HepG2 (cell line): ENCODE measurements around the gene PSMD2. TPM values are rescaled to one million over a fixed set of nuclear protein-coding genes. Genes with fewer than 3 reads are reported as not detected.

ENCODE experiments used
- ATAC-seq: fragments of 200-7000 bp; cut with Tn5 transposase; 3 replicates; pipeline ENCODE4 v1.9.1; 2020; ENCODE audit warnings: mild to moderate bottlenecking, moderate library complexity
- BruUV-seq: library from RNA; stranded (reverse); fragments of 400-500 nt; replicated peaks from 2 replicates; lab custom pipeline; 2021; lab: Mats Ljungman, UMichigan
- CTCF ChIA-PET: fragments of 300-600 bp; formaldehyde crosslinking; extraction: SDS; loops from one replicate; lab custom pipeline; 2021; ENCODE audit warnings: low total read pairs, inconsistent platforms, low intra/inter-chr PET ratio; lab: Yijun Ruan, JAX
- POLR2A ChIA-PET: fragments of 350-600 bp; sonication (Branson Sonifier 250); formaldehyde crosslinking; loops from one replicate; lab custom pipeline; 2020; ENCODE audit warnings: antibody characterized with exemption, inconsistent platforms; lab: Yijun Ruan, JAX
- DNase-seq: peaks from one replicate; pipeline ENCODE4 v3.0.0-alpha.2; 2015; ENCODE audit warnings: low spot score
- FAIRE-seq: peaks from 3 replicates; lab custom pipeline; 2011; peaks lifted over from hg19 to GRCh38; lab: Jason Lieb, UNC
- H2AFZ ChIP-seq: one replicate; pipeline ENCODE4 v1.6.1; 2011; ENCODE audit warnings: low read length, inconsistent platforms
- H3K27ac ChIP-seq: fragments of 300-600 bp; 3 replicates; pipeline ENCODE4 v1.8.0; 2011; ENCODE audit warnings: mixed run types, mild to moderate bottlenecking, mixed read lengths, low read length, inconsistent platforms; ENCODE audit not compliant: insufficient read depth; ENCODE audit errors: extremely low read length
- H3K27me3 ChIP-seq, 2 experiments: fragments of 200-600 bp in 1 of 2; 2 replicates in 1 of 2; 3 replicates in 1 of 2; pipeline versions ENCODE4 v1.6.0 to v1.8.0; 2011; ENCODE audit warnings: low read length in 2 of 2, mild to moderate bottlenecking in 2 of 2, moderate library complexity in 2 of 2, inconsistent platforms in 1 of 2; ENCODE audit not compliant: insufficient read depth in 2 of 2, control insufficient read depth in 1 of 2
- H3K36me3 ChIP-seq, 2 experiments: fragments of 200-600 bp in 1 of 2; replicated peaks in 1 of 2; 2 replicates in 1 of 2; 3 replicates in 1 of 2; pipeline versions ENCODE4 v1.5.1 to v1.8.0; 2011; ENCODE audit warnings: low read length in 2 of 2, inconsistent platforms in 1 of 2; ENCODE audit not compliant: insufficient read depth in 2 of 2, control insufficient read depth in 1 of 2
- H3K4me1 ChIP-seq: 2 replicates; pipeline ENCODE4 v1.5.1; 2012; ENCODE audit warnings: low read length, inconsistent platforms; ENCODE audit not compliant: insufficient read depth
- H3K4me2 ChIP-seq: 2 replicates; pipeline ENCODE4 v1.6.0; 2011; ENCODE audit warnings: low read depth, low read length, inconsistent platforms
- H3K4me3 ChIP-seq, 3 experiments: fragments of 200-600 bp in 1 of 3; sonication (generic), shearing (Covaris generic) in 1 of 3; replicated peaks in 1 of 3; 2 replicates each; pipeline ENCODE4 v1.5.1; 2011 to 2016; ENCODE audit warnings: low read length in 3 of 3, inconsistent platforms in 2 of 3, low read depth in 2 of 3, mild to moderate bottlenecking in 2 of 3, control low read depth in 1 of 3, mixed read lengths in 1 of 3; ENCODE audit not compliant: insufficient read depth in 1 of 3
- H3K79me2 ChIP-seq: one replicate; pipeline ENCODE4 v1.6.1; 2011; ENCODE audit warnings: low read length, inconsistent platforms; ENCODE audit not compliant: insufficient read depth
- H3K9ac ChIP-seq: 2 replicates; pipeline ENCODE4 v1.6.0; 2011; ENCODE audit warnings: mild to moderate bottlenecking, low read depth, low read length, inconsistent platforms; ENCODE audit not compliant: insufficient read depth
- H3K9me3 ChIP-seq: 2 replicates; pipeline ENCODE4 v1.5.1; 2012; ENCODE audit warnings: mild to moderate bottlenecking, low read length
- H4K20me1 ChIP-seq: 2 replicates; pipeline ENCODE4 v1.6.0; 2011; ENCODE audit warnings: inconsistent platforms, mild to moderate bottlenecking, low read length, moderate library complexity; ENCODE audit not compliant: insufficient read depth
- ATRX ChIP-seq: sonication (generic); formaldehyde crosslinking; IDR thresholded peaks from 2 replicates; pipeline ENCODE4 v1.4.0; 2020; ENCODE audit warnings: missing genetic modification reagents, borderline replicate concordance
- CENPT ChIP-seq: sonication (generic); formaldehyde crosslinking; IDR thresholded peaks from 2 replicates; pipeline ENCODE4 v1.8.0; 2022; ENCODE audit warnings: low read depth, mild to moderate bottlenecking, moderate library complexity, missing genetic modification reagents
- HDAC6 ChIP-seq: fragments of 200-600 bp; sonication (generic); IDR thresholded peaks from 2 replicates; pipeline ENCODE4 v1.7.0; 2017; ENCODE audit warnings: mild to moderate bottlenecking, antibody characterized with exemption, low read length, low read depth
- HNRNPL ChIP-seq: fragments of 200-400 bp; formaldehyde crosslinking; IDR thresholded peaks from 2 replicates; pipeline ENCODE4 v1.6.1; 2017; ENCODE audit warnings: mild to moderate bottlenecking, low read depth, low read length
- LCORL ChIP-seq, 2 experiments: fragments of 450-650 bp in 1 of 2; sonication (generic) in 1 of 2; formaldehyde crosslinking in 1 of 2; IDR thresholded peaks; 2 replicates each; pipeline versions ENCODE4 v1.5.0 to v1.6.1; 2017 to 2020; ENCODE audit warnings: antibody characterized with exemption in 1 of 2, missing genetic modification reagents in 1 of 2
- ONECUT2 ChIP-seq: sonication (generic); formaldehyde crosslinking; IDR thresholded peaks from 2 replicates; pipeline ENCODE4 v1.4.0; 2020; ENCODE audit warnings: missing genetic modification reagents
- TBX2 ChIP-seq: sonication (generic); formaldehyde crosslinking; IDR thresholded peaks from 2 replicates; pipeline ENCODE4 v1.5.0; 2020; ENCODE audit warnings: missing genetic modification reagents, mild to moderate bottlenecking, borderline replicate concordance
- TFAP4 ChIP-seq: sonication (generic); IDR thresholded peaks from 2 replicates; pipeline ENCODE4 v1.6.1; 2016; ENCODE audit warnings: low read depth, borderline replicate concordance
- ZBTB38 ChIP-seq: sonication (generic); formaldehyde crosslinking; IDR thresholded peaks from 2 replicates; pipeline ENCODE4 v1.5.1; 2020; ENCODE audit warnings: mild to moderate bottlenecking, missing genetic modification reagents
- ZC3H4 ChIP-seq: sonication (generic); formaldehyde crosslinking; IDR thresholded peaks from 2 replicates; pipeline ENCODE4 v1.4.0; 2020; ENCODE audit warnings: missing genetic modification reagents, borderline replicate concordance
- ZNF224 ChIP-seq: sonication (generic); formaldehyde crosslinking; IDR thresholded peaks from 2 replicates; pipeline ENCODE4 v1.5.0; 2020; ENCODE audit warnings: mild to moderate bottlenecking, missing genetic modification reagents
- ZNF274 ChIP-seq: sonication (generic); formaldehyde crosslinking; IDR thresholded peaks from 2 replicates; pipeline ENCODE4 v1.5.1; 2020; ENCODE audit warnings: mild to moderate bottlenecking, missing genetic modification reagents
- ZNF441 ChIP-seq: sonication (generic); formaldehyde crosslinking; IDR thresholded peaks from 2 replicates; pipeline ENCODE4 v1.7.0; 2021; ENCODE audit warnings: missing genetic modification reagents, borderline replicate concordance
- ZNF746 ChIP-seq: sonication (generic); formaldehyde crosslinking; IDR thresholded peaks from 2 replicates; pipeline ENCODE4 v1.8.0; 2022; ENCODE audit warnings: mild to moderate bottlenecking, missing genetic modification reagents
- ZNF772 ChIP-seq: sonication (generic); formaldehyde crosslinking; IDR thresholded peaks from 2 replicates; pipeline ENCODE4 v1.5.0; 2020; ENCODE audit warnings: mild to moderate bottlenecking, missing genetic modification reagents
- WGBS: methylation state at CpG from one replicate; pipeline ENCODE4 v1.1.6; 2017; ENCODE audit warnings: low lambda C conversion rate; 5-methylcytosine and 5-hydroxymethylcytosine counted together
- in situ Hi-C: cut with HindIII; loops from 2 replicates; pipeline ENCODE4 v1.10.0; 2017; ENCODE audit warnings: low pct_unique_long_range_greater_than_20kb; ENCODE audit not compliant: extremely low pct_ligation_motif_present
- intact Hi-C: fragments of 100-400 bp; cut with micrococcal nuclease; formaldehyde crosslinking; loops from one replicate; pipeline ENCODE4 v1.10.0; 2022; ENCODE audit not compliant: unreplicated experiment
- polyA plus RNA-seq, 8 experiments: library from polyadenylated mRNA; depleted of rRNA in 3 of 8; stranded (reverse) in 7 of 8; unstranded in 1 of 8; fragments of >200 nt; fragmentation: Illumina TruSeq in 4 of 8; extraction: Trizol in 4 of 8; gene quantifications; 2 replicates each; pipeline versions ENCODE4 v1.2.1 to v1.2.3, GENCODE V29; 2011 to 2016; ENCODE audit warnings: low read depth in 4 of 8, missing spikeins in 1 of 8, mixed read lengths in 1 of 8; ENCODE audit not compliant: insufficient read depth in 1 of 8
- total RNA-seq, 5 experiments: library from RNA; depleted of rRNA; stranded (reverse); fragments of >200 nt; fragmentation: Illumina TruSeq; extraction: Trizol; gene quantifications; 2 replicates each; pipeline ENCODE4 v1.2.3, GENCODE V29; 2016; ENCODE audit warnings: low read depth in 1 of 5
- TF ChIP-seq, protein P1 (sequence below): sonication (generic); formaldehyde crosslinking; IDR thresholded peaks from 2 replicates; pipeline ENCODE4 v1.5.0; 2020; ENCODE audit warnings: mild to moderate bottlenecking, missing genetic modification reagents, moderate library complexity

PSMD2 gene
- total and polyA plus RNA-seq, 2 of the 13 experiments (the other 11 are each of a cell fraction or from before 2014, with no cell fraction given), result 125 to 200 TPM

- TF ChIP-seq TBX2 (CRISPR knock-in tag) (no peak), CENPT (no peak), ZNF224 (CRISPR knock-in tag) (no peak), ZNF274 (CRISPR knock-in tag) (no peak)
- TF ChIP-seq, protein P1, sequence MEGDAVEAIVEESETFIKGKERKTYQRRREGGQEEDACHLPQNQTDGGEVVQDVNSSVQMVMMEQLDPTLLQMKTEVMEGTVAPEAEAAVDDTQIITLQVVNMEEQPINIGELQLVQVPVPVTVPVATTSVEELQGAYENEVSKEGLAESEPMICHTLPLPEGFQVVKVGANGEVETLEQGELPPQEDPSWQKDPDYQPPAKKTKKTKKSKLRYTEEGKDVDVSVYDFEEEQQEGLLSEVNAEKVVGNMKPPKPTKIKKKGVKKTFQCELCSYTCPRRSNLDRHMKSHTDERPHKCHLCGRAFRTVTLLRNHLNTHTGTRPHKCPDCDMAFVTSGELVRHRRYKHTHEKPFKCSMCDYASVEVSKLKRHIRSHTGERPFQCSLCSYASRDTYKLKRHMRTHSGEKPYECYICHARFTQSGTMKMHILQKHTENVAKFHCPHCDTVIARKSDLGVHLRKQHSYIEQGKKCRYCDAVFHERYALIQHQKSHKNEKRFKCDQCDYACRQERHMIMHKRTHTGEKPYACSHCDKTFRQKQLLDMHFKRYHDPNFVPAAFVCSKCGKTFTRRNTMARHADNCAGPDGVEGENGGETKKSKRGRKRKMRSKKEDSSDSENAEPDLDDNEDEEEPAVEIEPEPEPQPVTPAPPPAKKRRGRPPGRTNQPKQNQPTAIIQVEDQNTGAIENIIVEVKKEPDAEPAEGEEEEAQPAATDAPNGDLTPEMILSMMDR, result peak; percentile 92
These were observed 48.7 kb upstream of the PSMD2 start (continued) for GRCh38 chr3:184250167-184250828.

- H2AFZ ChIP-seq, result no peak overlapping the region
- ATAC-seq, result no peak
- CTCF ChIA-PET, result no interaction called here
- in situ Hi-C loops, result no loop called here
- 100% methylated on average over 3 of the region's 3 CpGs for WGBS
- H3K27me3 ChIP-seq, result peaks cover 1 to 4% of the 10 kb centered on the region in 2 experiments; a peak in 3 of 5 replicates
- TF ChIP-seq ZNF441 (no peak), TFAP4 (no peak), HNRNPL (no peak), ATRX (CRISPR knock-in tag) (no peak), ZNF772 (no peak), ONECUT2 (CRISPR knock-in tag) (no peak), ZNF746 (no peak), HDAC6 (no peak), LCORL (IDR thresholded peaks at IDR 0.05) (no peak), LCORL (CRISPR knock-in tag; IDR thresholded peaks at IDR 0.05) (no peak), ZC3H4 (CRISPR knock-in tag) (no peak), ZBTB38 (CRISPR knock-in tag) (no peak)
- TF ChIP-seq, all 625 proteins: peak for 0
- Histone ChIP-seq H3K4me2 (no peak overlapping the region), H3K9ac (no peak overlapping the region), H4K20me1 (peaks cover 11% of the 10 kb centered on the region; the same call in 1 of the 2 replicates), H3K4me1 (peaks cover 12% of the 10 kb centered on the region), H3K36me3 (0 out of 5 replicates have a peak, but pooled peaks cover 0 to 1% of the 10 kb centered on the region in 2 experiments), H3K9me3 (no peaks in the 10 kb centered on the region), H3K27ac (no peak overlapping the region), H3K4me3 (no peak overlapping the region), H3K79me2 (peaks cover 1% of the 10 kb centered on the region)
- intact Hi-C loops, result no loop called here
- FAIRE-seq (no peak), DNase-seq (no peak)
- POLR2A ChIA-PET, result no interaction called here
- BruUV-seq, result no TSS peak
These were observed 43.6 kb upstream of the PSMD2 start for GRCh38 chr3:184255291-184256039.
